ENCODE data around the gene USF2. TPM values are rescaled to one million over a fixed set of nuclear protein-coding genes. Genes with fewer than 3 reads are reported as not detected.

Gene USF2
- total and polyA plus RNA-seq, 2 of the 8 experiments (the other 6 are each of a cell fraction or from before 2014, with no cell fraction given) = 74.1 to 109 TPM

- TF ChIP-seq TAF7 (optimal IDR thresholded peaks at IDR 0.05; ENCODE audit: borderline replicate concordance, low read depth, low read length) (no peak), HDAC6 (IDR thresholded peaks at IDR 0.05; ENCODE audit: low read depth, low read length) (no peak)
These were observed 40.1 kb downstream of the USF2 start (continued) for GRCh38 chr19:35308910-35309309.

Data from H1 (cell line).